Natural killer cell (primary cell): ENCODE measurements around the gene CACNB2. TPM values are rescaled to one million over a fixed set of nuclear protein-coding genes. Genes with fewer than 3 reads are reported as not detected.

Experiments
- ATAC-seq, 3 donors: fragments of 150-1000 bp in 2 of 3; fragments of 200-7000 bp in 1 of 3; cut with Tn5 transposase; 1 replicate in 1 of 3; 2 replicates in 2 of 3; pipeline ENCODE4 v1.10.0; 2021; ENCODE audit warnings: mild to moderate bottlenecking in 2 of 3, moderate library complexity in 2 of 3
- DNase-seq, 2 donors: peaks; one replicate each; pipeline versions ENCODE4 v3.0.0 to v3.0.0-alpha.2; 2013 to 2021; ENCODE audit warnings: mixed read lengths in 1 of 2
- H3K27ac ChIP-seq: one replicate; pipeline ENCODE4 v1.5.1; 2013; ENCODE audit warnings: mild to moderate bottlenecking, low read length
- H3K27me3 ChIP-seq: one replicate; pipeline ENCODE4 v1.6.1; 2013; ENCODE audit warnings: low read length; ENCODE audit not compliant: control insufficient read depth, insufficient read depth
- H3K36me3 ChIP-seq: one replicate; pipeline ENCODE4 v1.6.1; 2013; ENCODE audit warnings: low read length; ENCODE audit not compliant: control insufficient read depth, insufficient read depth
- H3K4me1 ChIP-seq: one replicate; pipeline ENCODE4 v1.6.1; 2013; ENCODE audit warnings: low read length; ENCODE audit not compliant: control insufficient read depth, insufficient read depth
- H3K4me3 ChIP-seq: one replicate; pipeline ENCODE4 v1.5.1; 2013; ENCODE audit warnings: low read length
- H3K9me3 ChIP-seq: one replicate; pipeline ENCODE4 v1.6.1; 2013; ENCODE audit warnings: low read length; ENCODE audit not compliant: control insufficient read depth, insufficient read depth
- H3K27ac Mint-ChIP-seq, 2 donors: one replicate each; pipeline ENCODE4 v1.8.0; 2022; ENCODE audit warnings: mild to moderate bottlenecking in 2 of 2, mixed read lengths in 2 of 2, moderate library complexity in 1 of 2
- H3K27me3 Mint-ChIP-seq, 2 donors: one replicate each; pipeline ENCODE4 v1.8.0; 2022; ENCODE audit warnings: low read depth in 2 of 2, mixed read lengths in 2 of 2
- H3K36me3 Mint-ChIP-seq: one replicate; pipeline ENCODE4 v1.8.0; 2022; ENCODE audit warnings: mixed read lengths
- H3K4me1 Mint-ChIP-seq, 2 donors: one replicate each; pipeline ENCODE4 v1.8.0; 2022; ENCODE audit warnings: mixed read lengths in 2 of 2
- H3K4me3 Mint-ChIP-seq: one replicate; pipeline ENCODE4 v1.8.0; 2022; ENCODE audit warnings: mild to moderate bottlenecking, moderate library complexity, mixed read lengths
- H3K9me3 Mint-ChIP-seq, 2 donors: one replicate each; pipeline ENCODE4 v1.8.0; 2022; ENCODE audit warnings: mixed read lengths in 2 of 2
- WGBS: methylation state at CpG from one replicate; pipeline ENCODE4 v1.1.7; 2013; ENCODE audit warnings: missing lambda C conversion rate; ENCODE audit not compliant: insufficient coverage; 5-methylcytosine and 5-hydroxymethylcytosine counted together
- intact Hi-C: fragments of 100-400 bp; cut with micrococcal nuclease; formaldehyde crosslinking; loops from one replicate; pipeline ENCODE4 v1.14.2; 2022
- total RNA-seq, 4 donors: library from RNA; stranded (reverse); fragments of 120-200 nt in 1 of 4; gene quantifications; one replicate each; pipeline versions ENCODE4 v1.2.3 to v1.2.4, GENCODE V29; 2013 to 2022
- TF ChIP-seq, protein P1 (sequence below): fragments of 200-600 bp; IDR thresholded peaks from one replicate; pipeline ENCODE4 v1.8.0; 2022; ENCODE audit warnings: antibody characterized with exemption

The CACNB2 gene
- total RNA-seq, 3 donors from 2014 or later (not counting 1 experiment from before 2014, with no cell fraction given) = not detected

DNA sequence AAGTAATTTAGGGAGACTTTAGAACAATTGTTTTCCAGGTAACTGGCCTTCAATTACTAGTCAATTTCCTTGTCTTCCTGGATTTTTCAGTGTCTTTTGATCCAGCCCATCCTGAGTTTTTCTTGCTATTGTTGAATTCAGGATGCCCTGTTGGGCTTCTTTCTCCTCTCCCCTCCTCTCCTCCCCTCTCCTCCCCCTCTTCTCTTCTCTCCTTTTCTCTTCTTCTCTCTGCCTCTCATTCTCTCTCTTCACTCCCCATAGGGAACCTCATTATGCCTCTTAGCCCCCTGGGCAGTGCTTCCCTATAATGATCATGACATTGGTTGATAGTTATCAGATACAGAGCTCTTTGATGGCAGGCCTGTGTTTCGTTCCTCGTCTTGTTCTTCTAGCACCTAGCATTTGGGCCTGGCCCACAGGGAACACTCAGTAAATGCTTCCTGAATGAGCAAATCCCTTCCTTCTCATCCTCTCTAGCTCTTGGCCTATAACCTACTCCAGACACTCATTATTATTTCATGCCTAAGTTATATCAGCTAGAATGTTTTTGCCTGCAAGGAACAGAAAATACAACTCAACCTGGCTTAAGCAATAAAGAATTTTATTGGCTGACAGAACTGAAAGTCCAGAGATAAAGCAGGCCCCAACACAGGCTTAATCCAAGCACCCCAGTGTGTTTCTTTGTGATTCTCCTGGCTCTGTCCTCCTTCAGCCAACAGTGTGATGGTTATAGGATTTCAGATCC, 56.8 kb downstream of the CACNB2 start:
- TF ChIP-seq, protein P1, sequence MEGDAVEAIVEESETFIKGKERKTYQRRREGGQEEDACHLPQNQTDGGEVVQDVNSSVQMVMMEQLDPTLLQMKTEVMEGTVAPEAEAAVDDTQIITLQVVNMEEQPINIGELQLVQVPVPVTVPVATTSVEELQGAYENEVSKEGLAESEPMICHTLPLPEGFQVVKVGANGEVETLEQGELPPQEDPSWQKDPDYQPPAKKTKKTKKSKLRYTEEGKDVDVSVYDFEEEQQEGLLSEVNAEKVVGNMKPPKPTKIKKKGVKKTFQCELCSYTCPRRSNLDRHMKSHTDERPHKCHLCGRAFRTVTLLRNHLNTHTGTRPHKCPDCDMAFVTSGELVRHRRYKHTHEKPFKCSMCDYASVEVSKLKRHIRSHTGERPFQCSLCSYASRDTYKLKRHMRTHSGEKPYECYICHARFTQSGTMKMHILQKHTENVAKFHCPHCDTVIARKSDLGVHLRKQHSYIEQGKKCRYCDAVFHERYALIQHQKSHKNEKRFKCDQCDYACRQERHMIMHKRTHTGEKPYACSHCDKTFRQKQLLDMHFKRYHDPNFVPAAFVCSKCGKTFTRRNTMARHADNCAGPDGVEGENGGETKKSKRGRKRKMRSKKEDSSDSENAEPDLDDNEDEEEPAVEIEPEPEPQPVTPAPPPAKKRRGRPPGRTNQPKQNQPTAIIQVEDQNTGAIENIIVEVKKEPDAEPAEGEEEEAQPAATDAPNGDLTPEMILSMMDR = no peak

DNA sequence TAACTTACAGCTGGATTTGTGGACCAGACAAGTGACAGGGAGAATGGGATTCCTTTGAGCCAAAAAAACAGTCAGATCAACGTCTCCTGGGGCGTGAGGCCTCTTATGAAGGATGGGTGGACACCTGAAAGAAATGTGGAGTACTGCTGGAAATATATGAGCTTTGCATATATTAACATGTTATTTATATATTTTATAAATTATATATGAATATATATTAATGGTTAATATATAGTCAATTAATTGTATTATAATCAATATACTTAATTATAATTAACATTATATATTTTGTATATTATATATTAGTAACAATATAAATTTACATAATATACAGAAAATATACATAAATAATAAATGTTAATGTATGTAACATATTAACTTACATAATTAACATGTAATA, 57.5 kb downstream of the CACNB2 start:
- no peak overlapping the region for H3K27ac Mint-ChIP-seq
- no peaks in the 10 kb centered on the region for H3K9me3 Mint-ChIP-seq
- H3K9me3 ChIP-seq = no peaks in the 10 kb centered on the region
- no peaks in the 10 kb centered on the region for H3K36me3 ChIP-seq
- TF ChIP-seq, protein P1 = no peak
- H3K4me3 ChIP-seq = no peak overlapping the region
- H3K4me1 Mint-ChIP-seq = no peaks in the 10 kb centered on the region
- 100% methylated on average over 1 of the region's 2 CpGs for WGBS
- H3K36me3 Mint-ChIP-seq = no peaks in the 10 kb centered on the region
- no peak overlapping the region for H3K27ac ChIP-seq
- ATAC-seq (no peak), DNase-seq (no peak)
- H3K27me3 Mint-ChIP-seq = peaks cover 0 to 7% of the 10 kb centered on the region in 2 donors
- H3K27me3 ChIP-seq = no peaks in the 10 kb centered on the region
- intact Hi-C loops = no loop called here
- H3K4me1 ChIP-seq = no peaks in the 10 kb centered on the region
- H3K4me3 Mint-ChIP-seq = no peak overlapping the region

More for the DNA sequence above, 56.8 kb downstream of the CACNB2 start:
- Mint-ChIP-seq H3K27ac (no peak overlapping the region), H3K27me3 (peaks cover 0 to 2% of the 10 kb centered on the region in 2 donors), H3K4me3 (no peak overlapping the region), H3K4me1 (no peaks in the 10 kb centered on the region), H3K9me3 (no peaks in the 10 kb centered on the region), H3K36me3 (no peaks in the 10 kb centered on the region)
- no peaks in the 10 kb centered on the region for H3K9me3 ChIP-seq
- no peak overlapping the region for H3K27ac ChIP-seq
- DNase-seq = no peak
- H3K27me3 ChIP-seq = no peaks in the 10 kb centered on the region
- no peak overlapping the region for H3K4me3 ChIP-seq
- ATAC-seq = no peak
- H3K4me1 ChIP-seq = no peaks in the 10 kb centered on the region
- no peaks in the 10 kb centered on the region for H3K36me3 ChIP-seq
- 92% methylated on average over 2 of the region's 2 CpGs for WGBS
- intact Hi-C loops = no loop called here

DNA sequence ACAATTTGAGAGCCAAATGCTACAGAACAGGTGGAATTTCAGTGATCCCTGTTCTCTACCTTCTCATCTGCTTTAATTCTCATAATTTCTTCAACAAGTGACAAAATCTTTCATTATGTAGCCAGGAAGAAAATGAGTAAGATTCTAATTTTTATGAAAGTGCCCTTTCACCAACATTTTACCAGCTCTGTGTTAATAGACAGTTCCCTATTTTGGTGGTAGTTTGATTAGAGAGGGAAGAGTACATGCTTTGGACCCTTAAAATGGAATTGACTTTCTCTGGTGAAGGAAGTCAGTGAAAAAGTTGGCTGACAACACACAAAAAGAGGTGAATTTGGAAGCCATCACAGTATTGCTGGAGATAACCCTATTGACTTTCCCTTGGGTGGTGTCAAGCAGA, 61.7 kb downstream of the CACNB2 start:
- peaks cover 0 to 7% of the 10 kb centered on the region in 2 donors for H3K27me3 Mint-ChIP-seq
- no peaks in the 10 kb centered on the region for H3K36me3 Mint-ChIP-seq
- no peaks in the 10 kb centered on the region for H3K36me3 ChIP-seq
- H3K4me3 ChIP-seq = no peak overlapping the region
- ATAC-seq (no peak), DNase-seq (no peak)
- no peaks in the 10 kb centered on the region for H3K9me3 Mint-ChIP-seq
- H3K4me1 ChIP-seq = no peaks in the 10 kb centered on the region
- TF ChIP-seq, protein P1 = no peak
- H3K9me3 ChIP-seq = no peaks in the 10 kb centered on the region
- H3K27me3 ChIP-seq = no peaks in the 10 kb centered on the region
- intact Hi-C loops = no loop called here
- no peaks in the 10 kb centered on the region for H3K4me1 Mint-ChIP-seq
- H3K27ac Mint-ChIP-seq = no peak overlapping the region
- no peak overlapping the region for H3K27ac ChIP-seq
- H3K4me3 Mint-ChIP-seq = no peak overlapping the region
